ENCODE measurements around the gene POR.

Gene POR

GRCh38 chr7:75916685-75917634, 2.0 kb downstream of the POR start:
- DNase-seq (ENCODE audit: low read depth), result no peak

GRCh38 chr7:75920431-75921161, 5.6 kb downstream of the POR start:
- DNase-seq (ENCODE audit: low read depth), result no peak

- DNase-seq (ENCODE audit: low read depth), result no peak
Measured at GRCh38 chr7:75921479-75921878, 6.5 kb downstream of the POR start.

GRCh38 chr7:75922966-75923603, 8.1 kb downstream of the POR start:
- DNase-seq (ENCODE audit: low read depth), result no peak

GRCh38 chr7:75924256-75924655, 9.3 kb downstream of the POR start:
- DNase-seq (ENCODE audit: low read depth), result no peak

- no peak for DNase-seq (ENCODE audit: low read depth)
Measured at GRCh38 chr7:75924889-75925288, 9.9 kb downstream of the POR start.

DNA sequence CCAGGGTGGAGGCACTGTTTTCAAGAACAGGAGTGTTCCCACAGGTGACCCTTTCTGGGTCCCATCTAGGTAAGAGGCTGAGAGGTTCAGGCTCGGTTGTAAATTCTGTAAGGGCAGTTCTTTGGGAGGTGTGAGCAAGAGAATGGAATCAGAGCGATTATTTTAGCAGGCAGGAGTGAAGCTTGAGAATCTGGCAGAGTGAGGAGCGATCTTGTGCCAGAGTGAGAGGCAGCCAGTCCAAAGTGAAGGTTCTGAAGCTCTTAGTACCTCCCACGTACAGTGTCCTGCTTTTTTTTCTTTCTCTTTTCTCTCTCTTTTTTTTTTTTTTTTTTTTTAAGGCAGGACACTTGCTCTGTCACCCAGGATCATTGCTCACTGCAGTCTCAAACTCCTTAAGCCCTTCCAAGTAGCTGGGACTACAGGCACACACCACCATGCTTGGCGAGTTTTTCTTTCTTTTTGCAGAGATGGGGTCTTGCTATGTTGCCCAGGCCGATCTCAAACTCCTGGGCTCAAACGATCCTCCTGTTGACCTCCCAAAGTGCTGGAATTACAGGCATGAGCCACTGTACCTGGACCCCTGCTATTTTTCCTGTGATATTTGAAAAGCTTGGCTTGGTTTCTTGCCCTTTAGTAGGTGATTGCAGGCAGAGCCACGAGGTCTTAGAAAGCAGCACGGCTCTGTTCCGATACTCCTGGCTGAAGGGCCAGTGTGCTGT, 10.9 kb downstream of the POR start:
- DNase-seq (ENCODE audit: low read depth), result no peak

- no peak for DNase-seq (ENCODE audit: low read depth)
Measured at GRCh38 chr7:75928568-75928914, 13.6 kb downstream of the POR start.

DNA sequence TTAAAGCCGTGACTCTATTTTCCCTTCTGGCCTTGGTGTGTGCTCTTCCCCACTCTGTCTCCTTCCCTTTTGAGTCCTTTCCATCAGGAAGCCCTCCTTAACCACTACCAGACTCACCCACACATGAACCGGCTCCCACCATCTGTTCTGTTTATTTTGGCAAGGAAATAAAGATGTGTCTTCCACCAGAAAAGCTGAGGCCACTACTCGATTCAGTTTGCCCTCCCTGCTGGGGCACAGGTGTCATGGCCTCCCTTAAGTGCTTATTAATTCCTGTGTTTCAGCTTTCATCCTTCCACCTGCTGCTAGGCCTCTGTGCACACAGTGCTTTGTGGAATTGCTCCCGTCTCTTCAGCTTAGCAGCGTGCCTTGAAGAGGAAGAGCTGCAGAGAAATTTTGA, 16.7 kb downstream of the POR start:
- DNase-seq (ENCODE audit: low read depth), result no peak

DNA sequence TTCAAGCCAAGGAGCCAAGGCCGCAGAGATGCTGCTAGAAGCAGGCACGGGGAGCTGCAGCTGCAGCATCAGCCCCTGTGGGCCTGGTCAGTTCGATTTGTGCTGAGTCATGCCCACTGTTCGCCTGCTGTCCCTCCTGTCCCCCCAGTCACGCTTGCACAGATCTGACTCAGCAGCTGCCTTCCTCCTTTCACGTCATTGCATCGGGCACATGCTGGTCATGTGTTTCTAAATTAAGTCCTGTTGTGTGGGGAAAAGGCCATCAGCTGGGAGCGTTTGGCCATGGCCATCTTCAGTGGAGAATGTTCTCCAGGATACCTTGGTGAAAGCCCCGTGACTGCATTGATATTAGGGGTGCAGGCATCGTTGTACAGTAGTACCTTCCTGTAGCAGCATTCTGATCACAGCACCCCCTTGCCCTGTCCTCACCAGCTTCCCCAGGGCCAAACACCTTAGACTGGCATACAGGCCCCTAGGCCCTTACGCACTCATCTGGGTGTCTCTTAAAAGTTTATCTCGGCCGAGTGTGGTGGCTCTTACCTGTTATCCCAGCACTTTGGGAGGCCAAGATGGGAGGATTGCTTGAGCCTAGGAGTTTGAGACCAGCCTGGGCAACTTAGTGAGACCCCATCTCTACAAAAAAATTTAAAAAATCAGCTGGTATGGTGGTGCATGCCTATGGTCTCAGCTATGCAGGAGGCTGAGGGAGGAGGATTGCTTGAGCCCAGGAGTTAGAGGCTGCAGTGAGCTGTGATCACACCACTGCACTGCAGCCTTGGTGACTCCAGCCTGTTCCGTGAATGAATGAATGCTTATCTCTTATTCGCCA, 23.2 kb downstream of the POR start:
- no peak for DNase-seq (ENCODE audit: low read depth)

- no peak for DNase-seq (ENCODE audit: low read depth)
Measured at GRCh38 chr7:75938921-75939320, 24.0 kb downstream of the POR start.

DNA sequence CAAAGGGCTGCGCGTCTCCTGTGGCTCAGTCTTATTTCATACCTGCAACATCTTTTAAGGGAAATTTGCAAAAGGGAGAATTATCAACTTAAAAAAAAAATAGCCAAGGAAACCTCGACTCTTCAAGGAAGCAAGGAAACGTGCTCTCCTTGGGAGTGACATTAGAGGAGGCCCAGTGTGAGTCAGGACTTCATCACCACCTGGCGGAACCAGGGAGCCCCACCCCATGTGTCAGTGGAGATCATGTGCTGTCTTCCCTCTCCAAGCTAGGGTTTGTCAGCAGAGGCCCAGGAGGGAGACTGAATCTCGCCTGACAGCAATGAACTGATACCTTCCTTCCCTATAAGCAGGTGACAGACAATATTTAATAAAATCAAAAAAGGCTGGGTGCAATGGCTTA, 28.9 kb downstream of the POR start:
- DNase-seq (ENCODE audit: low read depth), result no peak

GRCh38 chr7:75944507-75944906, 29.6 kb downstream of the POR start:
- DNase-seq (ENCODE audit: low read depth), result no peak

GRCh38 chr7:75945297-75946168, 30.6 kb downstream of the POR start:
- no peak for DNase-seq (ENCODE audit: low read depth)

- DNase-seq (ENCODE audit: low read depth), result no peak
Measured at GRCh38 chr7:75946207-75946855, 31.4 kb downstream of the POR start.

GRCh38 chr7:75948179-75948578, 33.2 kb downstream of the POR start:
- DNase-seq (ENCODE audit: low read depth), result no peak

- no peak for DNase-seq (ENCODE audit: low read depth)
Measured at GRCh38 chr7:75950111-75950681, 35.2 kb downstream of the POR start.

DNA sequence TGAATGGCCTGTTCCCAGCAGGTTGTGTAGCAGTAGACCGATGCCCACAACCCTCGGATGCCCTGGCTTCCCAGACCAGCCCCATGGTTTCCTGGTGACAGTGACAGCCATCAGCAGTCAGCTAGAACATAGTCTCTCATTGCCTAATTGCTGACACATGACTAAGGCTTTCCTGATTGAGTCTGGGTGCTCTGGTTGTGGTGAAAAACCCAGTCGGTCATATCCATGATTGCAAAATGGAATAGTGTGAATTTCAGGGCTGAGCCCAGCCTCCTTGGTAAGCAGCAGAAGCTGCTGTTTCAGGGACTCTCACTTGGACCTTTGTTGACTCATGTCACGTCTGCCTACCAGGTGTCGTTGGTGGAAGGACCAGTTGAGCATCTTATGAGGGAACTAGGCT, 36.6 kb downstream of the POR start:
- DNase-seq (ENCODE audit: low read depth), result no peak

DNA sequence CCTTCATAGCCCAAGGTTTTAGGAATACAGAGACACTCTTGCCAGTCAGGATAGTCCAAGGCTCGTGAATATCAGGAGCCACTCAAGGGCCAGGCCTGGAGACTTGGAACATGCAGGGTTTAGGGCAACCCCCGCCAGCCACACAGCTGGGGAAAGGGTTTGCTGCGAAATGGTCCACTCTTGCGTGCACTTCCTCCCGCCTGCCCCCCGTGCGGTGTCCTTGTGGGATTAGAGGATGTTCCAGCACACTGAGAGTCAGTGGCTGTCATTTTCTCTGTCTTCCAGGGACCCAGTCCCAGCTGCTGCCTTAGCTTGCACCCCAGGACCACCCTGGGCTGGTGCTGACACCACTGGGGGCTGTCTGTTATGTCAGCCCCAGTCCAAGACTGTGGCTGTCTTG, 38.5 kb downstream of the POR start:
- DNase-seq (ENCODE audit: low read depth), result no peak

DNA sequence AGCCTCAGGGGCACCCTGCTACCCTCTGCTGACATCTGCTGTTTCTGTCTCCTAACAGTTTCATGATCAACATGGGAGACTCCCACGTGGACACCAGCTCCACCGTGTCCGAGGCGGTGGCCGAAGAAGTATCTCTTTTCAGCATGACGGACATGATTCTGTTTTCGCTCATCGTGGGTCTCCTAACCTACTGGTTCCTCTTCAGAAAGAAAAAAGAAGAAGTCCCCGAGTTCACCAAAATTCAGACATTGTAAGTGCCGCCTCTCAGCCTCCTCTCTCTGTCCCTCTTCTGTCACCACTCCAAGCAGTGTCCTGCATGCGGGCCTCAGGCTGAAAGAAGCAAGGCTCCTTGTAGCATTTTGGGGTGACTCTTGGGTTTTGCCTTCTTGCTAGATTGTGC, 39.0 kb downstream of the POR start:
- DNase-seq (ENCODE audit: low read depth), result no peak

Data from stimulated activated CD8-positive, alpha-beta memory T cell treated with anti-CD3 and anti-CD28 coated beads, Interleukin-15, amount 100 ng/mL, for 1 hour (primary cell).